ENCODE results near the gene OTUB1.
"Not testable (repeated sequence)": the region's sequence is repeated elsewhere in the genome, so short reads cannot be mapped to it uniquely, and the experiment has no call there.

Gene OTUB1

GRCh38 chr11:64047373-64047772 lies 61.1 kb downstream of the OTUB1 start:
- not testable (repeated sequence) for DNase-seq

Measured in fibroblast of skin of scalp (primary cell).